Left lobe of liver (tissue), 2 donors: ENCODE measurements around the gene EGFL6. TPM values are rescaled to one million over a fixed set of nuclear protein-coding genes. Genes with fewer than 3 reads are reported as not detected.
A peak's percentile ranks its signal among the peaks of the same experiment; 100 is the strongest.

ENCODE experiments used
- ATAC-seq: fragments of 200-7000 bp; cut with Tn5 transposase; one replicate; pipeline ENCODE4 v1.9.1; 2020; ENCODE audit warnings: mild to moderate bottlenecking, moderate library complexity
- DNase-seq: peaks from one replicate; pipeline ENCODE4 v3.0.0-alpha.2; 2020; ENCODE audit warnings: low spot score
- total RNA-seq: library from RNA; stranded (reverse); gene quantifications from one replicate; pipeline ENCODE4 v1.2.1, GENCODE V29; 2021
- donor health status: DM: no; HTN: no; CAD: no; lungs with moderate emphysema.
- donor health status: DM: no; HTN: yes; CAD: no.

EGFL6 gene
- not detected for total RNA-seq

- ATAC-seq (no peak), DNase-seq (no peak)
These were observed at the start of gene EGFL6 for GRCh38 chrX:13569479-13570260. EGFL6 (plus strand) TSS chrX:13569601; CDS start chrX:13569862, 261 bp downstream.

- ATAC-seq (no peak), DNase-seq (no peak)
These were observed 49.0 kb upstream of the EGFL6 start for GRCh38 chrX:13520351-13520750.

GRCh38 chrX:13520936-13521335 is 48.5 kb upstream of the EGFL6 start:
- DNase-seq (no peak), ATAC-seq (no peak)

- ATAC-seq (no peak), DNase-seq (no peak)
These were observed 46.6 kb upstream of the EGFL6 start for GRCh38 chrX:13522811-13523210.

- no peak for ATAC-seq
These were observed 35.7 kb upstream of the EGFL6 start for GRCh38 chrX:13533726-13534125.

GRCh38 chrX:13535376-13536165 is 33.8 kb upstream of the EGFL6 start:
- no peak for ATAC-seq
- DNase-seq: no peak

More at GRCh38 chrX:13533726-13534125, 35.7 kb upstream of the EGFL6 start:
- DNase-seq: no peak

GRCh38 chrX:13536551-13536950 is 32.9 kb upstream of the EGFL6 start:
- ATAC-seq: no peak
- no peak for DNase-seq

GRCh38 chrX:13538414-13538813 is 31.0 kb upstream of the EGFL6 start:
- DNase-seq: no peak
- peak; percentile 62 for ATAC-seq

GRCh38 chrX:13540602-13541001 is 28.8 kb upstream of the EGFL6 start:
- no peak for DNase-seq
- ATAC-seq: no peak

GRCh38 chrX:13545726-13546125 is 23.7 kb upstream of the EGFL6 start:
- no peak for ATAC-seq
- DNase-seq: no peak

- DNase-seq (no peak), ATAC-seq (no peak)
These were observed 21.7 kb upstream of the EGFL6 start for GRCh38 chrX:13547671-13548070.

GRCh38 chrX:13550346-13550745 is 19.1 kb upstream of the EGFL6 start:
- no peak for ATAC-seq
- DNase-seq: no peak

GRCh38 chrX:13551610-13552009 is 17.8 kb upstream of the EGFL6 start:
- DNase-seq (no peak), ATAC-seq (no peak)

GRCh38 chrX:13552892-13553291 is 16.5 kb upstream of the EGFL6 start:
- no peak for DNase-seq
- ATAC-seq: no peak

- DNase-seq: no peak
- ATAC-seq: no peak
These were observed 3.9 kb upstream of the EGFL6 start for GRCh38 chrX:13565511-13565910.

- ATAC-seq: no peak
- no peak for DNase-seq
These were observed 832 bp downstream of the EGFL6 start for GRCh38 chrX:13570261-13570605.

- ATAC-seq (no peak), DNase-seq (no peak)
These were observed 1.7 kb downstream of the EGFL6 start for GRCh38 chrX:13571136-13571535.

GRCh38 chrX:13574600-13574999 is 5.2 kb downstream of the EGFL6 start:
- ATAC-seq (no peak), DNase-seq (no peak)

GRCh38 chrX:13579661-13580060 is 10.3 kb downstream of the EGFL6 start:
- ATAC-seq: no peak
- DNase-seq: no peak

GRCh38 chrX:13581554-13581953 is 12.2 kb downstream of the EGFL6 start:
- no peak for ATAC-seq

GRCh38 chrX:13587786-13588477 is 18.5 kb downstream of the EGFL6 start:
- DNase-seq (no peak), ATAC-seq (no peak)

More at GRCh38 chrX:13581554-13581953, 12.2 kb downstream of the EGFL6 start:
- DNase-seq: no peak

- no peak for DNase-seq
- no peak for ATAC-seq
These were observed 20.8 kb downstream of the EGFL6 start for GRCh38 chrX:13590207-13590606.
